Mesendoderm (in vitro differentiated cells): Measurements from ENCODE around the gene PRKCA.

Experiments
- DNase-seq: peaks from one replicate; pipeline ENCODE4 v3.0.0; 2013
- H2AK5ac ChIP-seq: 2 replicates; pipeline ENCODE4 v1.6.1; 2013; ENCODE audit warnings: low read length, inconsistent platforms
- H2BK120ac ChIP-seq: 2 replicates; pipeline ENCODE4 v1.6.1; 2013; ENCODE audit warnings: low read depth, mild to moderate bottlenecking, low read length, moderate library complexity, mixed read lengths
- H2BK15ac ChIP-seq: replicated peaks from 2 replicates; pipeline ENCODE4 v1.6.1; 2013; ENCODE audit warnings: low read depth, mild to moderate bottlenecking, moderate library complexity
- H2BK5ac ChIP-seq: 2 replicates; pipeline ENCODE4 v1.6.1; 2013; ENCODE audit warnings: low read length, inconsistent platforms
- H3K18ac ChIP-seq: 2 replicates; pipeline ENCODE4 v1.6.1; 2013; ENCODE audit warnings: mild to moderate bottlenecking, low read length, mixed read lengths
- H3K23ac ChIP-seq: one replicate; pipeline ENCODE4 v1.6.1; 2013; ENCODE audit warnings: low read length
- H3K27ac ChIP-seq: 2 replicates; pipeline ENCODE4 v1.5.1; 2013; ENCODE audit warnings: low read depth, mild to moderate bottlenecking, inconsistent platforms, low read length, moderate library complexity
- H3K27me3 ChIP-seq: 2 replicates; pipeline ENCODE4 v1.6.1; 2013; ENCODE audit warnings: low read length, control low read depth, mild to moderate bottlenecking, inconsistent platforms; ENCODE audit not compliant: insufficient read depth, poor library complexity
- H3K36me3 ChIP-seq: 2 replicates; pipeline ENCODE4 v1.6.1; 2013; ENCODE audit warnings: low read length, inconsistent platforms; ENCODE audit not compliant: control insufficient read depth, insufficient read depth
- H3K4ac ChIP-seq: one replicate; pipeline ENCODE4 v1.6.1; 2013; ENCODE audit warnings: low read depth, mild to moderate bottlenecking, low read length, moderate library complexity
- H3K4me1 ChIP-seq: 2 replicates; pipeline ENCODE4 v1.6.1; 2013; ENCODE audit warnings: low read depth, low read length, inconsistent platforms; ENCODE audit not compliant: control insufficient read depth
- H3K4me2 ChIP-seq: 2 replicates; pipeline ENCODE4 v1.6.1; 2013; ENCODE audit warnings: low read length
- H3K4me3 ChIP-seq: 2 replicates; pipeline ENCODE4 v1.5.1; 2013; ENCODE audit warnings: mild to moderate bottlenecking, low read length
- H3K56ac ChIP-seq: one replicate; pipeline ENCODE4 v1.6.1; 2013; ENCODE audit warnings: low read length
- H3K79me1 ChIP-seq: 2 replicates; pipeline ENCODE4 v1.6.1; 2013; ENCODE audit warnings: low read length, inconsistent platforms
- H3K79me2 ChIP-seq: 2 replicates; pipeline ENCODE4 v1.6.1; 2013; ENCODE audit warnings: mild to moderate bottlenecking, low read length; ENCODE audit not compliant: control insufficient read depth, insufficient read depth
- H3K9ac ChIP-seq: 2 replicates; pipeline ENCODE4 v1.6.1; 2013; ENCODE audit warnings: low read length, inconsistent platforms
- H4K5ac ChIP-seq: one replicate; pipeline ENCODE4 v1.6.1; 2013; ENCODE audit warnings: low read length
- H4K8ac ChIP-seq: one replicate; pipeline ENCODE4 v1.6.1; 2013; ENCODE audit warnings: low read depth, mild to moderate bottlenecking, control low read depth, low read length, moderate library complexity
- WGBS: extraction: QIAGEN DNeasy Blood & Tissue Kit; methylation state at CpG from one replicate; pipeline ENCODE4 v1.1.7; 2013; ENCODE audit warnings: low lambda C conversion rate, missing lambda C conversion rate; ENCODE audit not compliant: insufficient coverage; ENCODE audit errors: extremely low coverage; 5-methylcytosine and 5-hydroxymethylcytosine counted together

PRKCA gene

DNA sequence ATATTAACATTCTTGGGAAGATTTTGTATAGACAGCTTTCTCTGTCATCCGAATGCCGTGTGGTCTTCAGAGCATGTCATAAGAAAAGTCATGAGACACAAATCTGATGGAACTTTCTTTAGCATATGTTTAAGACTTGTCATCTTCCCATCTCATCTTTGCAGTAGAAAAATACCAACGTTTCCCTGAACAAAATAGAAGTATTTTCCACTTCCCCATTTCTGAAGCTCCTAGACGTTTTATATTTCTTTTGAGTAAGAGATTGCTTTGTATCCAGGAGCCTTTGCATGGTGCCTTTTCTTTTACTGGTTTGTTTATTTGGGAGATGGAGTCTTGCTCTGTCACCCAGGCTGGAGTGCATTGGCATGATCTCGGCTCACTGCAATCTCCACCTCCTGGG lies 235.1 kb downstream of the PRKCA start:
- no peaks in the 10 kb centered on the region for H3K36me3 ChIP-seq
- H3K18ac ChIP-seq: no peak overlapping the region
- no peak overlapping the region for H3K56ac ChIP-seq
- H3K79me1 ChIP-seq: no peaks in the 10 kb centered on the region
- H2BK15ac ChIP-seq: no peak overlapping the region
- peaks cover 2% of the 10 kb centered on the region for H3K4me1 ChIP-seq
- no peak overlapping the region for H3K9ac ChIP-seq
- H2AK5ac ChIP-seq: no peak overlapping the region
- no peak overlapping the region for H2BK5ac ChIP-seq
- no peak overlapping the region for H3K4me3 ChIP-seq
- H3K4ac ChIP-seq: no peak overlapping the region
- H4K8ac ChIP-seq: no peak overlapping the region
- no CpG with 5 or more reads among the region's 5 CpGs for whole genome bisulfite sequencing
- no peaks in the 10 kb centered on the region for H3K79me2 ChIP-seq
- no peak overlapping the region for H4K5ac ChIP-seq
- H3K27me3 ChIP-seq: no peaks in the 10 kb centered on the region
- H3K4me2 ChIP-seq: no peak overlapping the region
- no peak overlapping the region for H3K27ac ChIP-seq
- H2BK120ac ChIP-seq: no peak overlapping the region
- DNase-seq: no peak
- no peak overlapping the region for H3K23ac ChIP-seq

GRCh38 chr17:66538776-66539175 lies 236.4 kb downstream of the PRKCA start:
- H2BK5ac ChIP-seq: no peak overlapping the region
- no peak for DNase-seq
- no peak overlapping the region for H3K56ac ChIP-seq
- no peak overlapping the region for H2BK15ac ChIP-seq
- no peak overlapping the region for H4K8ac ChIP-seq
- H3K4me2 ChIP-seq: no peak overlapping the region
- no peaks in the 10 kb centered on the region for H3K79me1 ChIP-seq
- no peak overlapping the region for H2BK120ac ChIP-seq
- H3K79me2 ChIP-seq: no peaks in the 10 kb centered on the region
- H3K9ac ChIP-seq: no peak overlapping the region
- H3K18ac ChIP-seq: no peak overlapping the region
- H4K5ac ChIP-seq: no peak overlapping the region
- H3K4me3 ChIP-seq: no peak overlapping the region
- H3K27ac ChIP-seq: no peak overlapping the region
- no peaks in the 10 kb centered on the region for H3K27me3 ChIP-seq
- no peak overlapping the region for H2AK5ac ChIP-seq
- peaks cover 2% of the 10 kb centered on the region for H3K4me1 ChIP-seq
- no peak overlapping the region for H3K23ac ChIP-seq
- H3K4ac ChIP-seq: no peak overlapping the region
- WGBS: no CpG with 5 or more reads among the region's 5 CpGs
- H3K36me3 ChIP-seq: no peaks in the 10 kb centered on the region

- no peak overlapping the region for H3K18ac ChIP-seq
- no peak overlapping the region for H3K4me3 ChIP-seq
- H3K27me3 ChIP-seq: no peaks in the 10 kb centered on the region
- no peak overlapping the region for H3K23ac ChIP-seq
- no peak overlapping the region for H2BK120ac ChIP-seq
- H2BK15ac ChIP-seq: no peak overlapping the region
- no peak overlapping the region for H3K9ac ChIP-seq
- DNase-seq: peak; percentile 49
- H2BK5ac ChIP-seq: no peak overlapping the region
- no peaks in the 10 kb centered on the region for H3K79me1 ChIP-seq
- no CpG with 5 or more reads among the region's 17 CpGs for WGBS
- no peak overlapping the region for H4K5ac ChIP-seq
- H3K56ac ChIP-seq: peak overlapping the region; percentile 44
- H3K79me2 ChIP-seq: no peaks in the 10 kb centered on the region
- no peak overlapping the region for H4K8ac ChIP-seq
- no peak overlapping the region for H3K4ac ChIP-seq
- no peak overlapping the region for H3K4me2 ChIP-seq
- H3K27ac ChIP-seq: no peak overlapping the region
- no peaks in the 10 kb centered on the region for H3K36me3 ChIP-seq
- H2AK5ac ChIP-seq: no peak overlapping the region
- H3K4me1 ChIP-seq: peaks cover 2% of the 10 kb centered on the region
Observed at GRCh38 chr17:66540131-66540781, 237.8 kb downstream of the PRKCA start.

DNA sequence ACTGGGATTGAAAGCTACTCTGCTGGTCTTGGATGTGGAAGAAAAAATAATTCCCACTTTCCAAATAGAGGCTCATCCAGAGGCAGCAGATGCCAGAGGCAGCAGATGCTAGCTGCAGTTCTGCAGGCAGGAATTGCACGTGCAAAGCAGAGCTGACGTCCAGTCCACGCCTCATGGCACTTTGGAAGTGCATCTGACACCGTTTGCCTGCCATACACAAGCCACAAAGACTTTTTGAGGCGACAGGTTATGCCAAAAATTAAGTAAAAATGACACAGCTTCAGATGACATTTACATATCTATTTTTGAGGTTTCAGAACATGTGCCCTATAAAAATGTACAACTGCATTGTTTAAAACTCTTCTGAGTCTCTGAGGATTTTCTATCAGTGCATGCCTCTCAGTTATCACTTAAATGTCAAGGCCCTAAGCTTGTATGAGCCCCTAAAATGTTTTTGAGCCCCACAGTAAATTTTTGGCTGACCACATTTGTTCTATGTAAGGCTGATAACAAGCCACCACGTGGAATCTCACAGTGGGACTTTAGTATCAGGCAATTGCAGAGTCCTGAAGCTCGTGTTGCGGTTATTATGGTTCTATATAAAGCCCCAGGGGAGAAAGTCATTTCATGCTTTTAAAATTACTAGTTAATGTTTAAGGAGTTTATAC lies 239.2 kb downstream of the PRKCA start:
- H4K8ac ChIP-seq: no peak overlapping the region
- H3K4me2 ChIP-seq: no peak overlapping the region
- H3K27ac ChIP-seq: no peak overlapping the region
- H2BK120ac ChIP-seq: no peak overlapping the region
- no peak overlapping the region for H3K9ac ChIP-seq
- no peak overlapping the region for H2AK5ac ChIP-seq
- DNase-seq: no peak
- H3K18ac ChIP-seq: no peak overlapping the region
- H3K4ac ChIP-seq: no peak overlapping the region
- no peak overlapping the region for H3K4me3 ChIP-seq
- H2BK15ac ChIP-seq: peak overlapping the region; percentile 23
- no peaks in the 10 kb centered on the region for H3K79me2 ChIP-seq
- H3K56ac ChIP-seq: no peak overlapping the region
- H4K5ac ChIP-seq: no peak overlapping the region
- no peaks in the 10 kb centered on the region for H3K36me3 ChIP-seq
- WGBS: no CpG with 5 or more reads among the region's 8 CpGs
- H3K27me3 ChIP-seq: no peaks in the 10 kb centered on the region
- H3K23ac ChIP-seq: no peak overlapping the region
- H3K79me1 ChIP-seq: no peaks in the 10 kb centered on the region
- H2BK5ac ChIP-seq: no peak overlapping the region
- H3K4me1 ChIP-seq: peaks cover 2% of the 10 kb centered on the region

DNA sequence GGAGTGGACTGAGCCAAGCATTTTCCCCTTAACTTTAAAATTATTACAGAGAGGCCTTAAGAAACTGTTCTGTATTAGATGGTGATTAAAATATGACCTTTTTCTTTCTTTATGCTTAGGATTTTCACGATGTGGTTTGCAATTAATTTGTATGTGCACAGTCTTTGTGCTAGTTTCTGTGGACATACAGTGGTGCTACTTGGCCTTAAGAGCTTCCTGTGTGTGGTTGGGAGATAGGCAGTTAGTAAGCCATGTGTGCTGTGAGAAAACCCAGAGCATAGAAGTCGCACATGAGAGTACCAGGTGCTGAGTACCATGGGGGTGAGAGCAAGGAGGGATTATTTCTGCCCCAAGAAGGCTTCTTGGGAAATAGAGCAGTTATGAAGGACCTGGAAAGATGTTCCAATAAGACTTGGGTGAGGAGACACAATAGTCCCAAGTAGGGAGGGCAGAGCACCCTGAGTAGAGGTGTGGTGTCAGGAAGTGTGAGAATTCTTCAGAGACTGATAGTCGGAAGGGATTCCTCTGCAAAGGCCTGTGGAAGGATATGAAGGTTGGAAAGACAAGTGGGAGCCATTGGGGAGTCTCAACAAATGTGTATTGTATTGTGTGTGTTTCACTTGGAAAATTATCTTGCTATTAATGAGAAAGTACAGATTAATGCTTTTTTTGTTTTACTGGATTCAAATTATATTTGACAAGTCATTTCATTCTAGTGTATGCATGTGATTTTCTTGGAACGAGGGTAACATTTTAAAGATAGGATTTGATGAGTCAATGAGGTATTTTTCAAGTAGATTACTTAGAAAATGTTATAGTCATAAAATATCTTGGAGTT lies 239.9 kb downstream of the PRKCA start:
- Histone ChIP-seq H2AK5ac (no peak overlapping the region), H3K23ac (no peak overlapping the region), H3K4ac (no peak overlapping the region), H3K36me3 (no peaks in the 10 kb centered on the region), H3K27ac (no peak overlapping the region), H3K9ac (no peak overlapping the region), H4K5ac (no peak overlapping the region), H3K4me2 (no peak overlapping the region), H3K4me3 (no peak overlapping the region), H4K8ac (no peak overlapping the region), H3K79me2 (no peaks in the 10 kb centered on the region), H3K56ac (no peak overlapping the region), H2BK120ac (no peak overlapping the region), H2BK15ac (no peak overlapping the region), H2BK5ac (no peak overlapping the region), H3K18ac (no peak overlapping the region), H3K79me1 (no peaks in the 10 kb centered on the region), H3K4me1 (peaks cover 2% of the 10 kb centered on the region), H3K27me3 (no peaks in the 10 kb centered on the region)
- WGBS: no CpG with 5 or more reads among the region's 4 CpGs
- DNase-seq: no peak
